GM18517 (cell line): ENCODE measurements around the gene DPF3.
"Not testable (repeated sequence)": the region's sequence is repeated elsewhere in the genome, so short reads cannot be mapped to it uniquely, and the experiment has no call there.

Experiments used
- ATAC-seq: cut with Tn5 transposase; IDR thresholded peaks from one replicate; pipeline ENCODE4 v1.9.1; 2021; ENCODE audit warnings: mild to moderate bottlenecking, moderate library complexity; ENCODE audit not compliant: unreplicated experiment

Gene DPF3

GRCh38 chr14:72775923-72776554 lies 117.9 kb downstream of the DPF3 start:
- ATAC-seq, result no peak

- ATAC-seq, result no peak
Observed at GRCh38 chr14:72774894-72775620, 118.8 kb downstream of the DPF3 start.

- no peak for ATAC-seq
Observed at GRCh38 chr14:72774141-72774540, 119.8 kb downstream of the DPF3 start.

- no peak for ATAC-seq
Observed at GRCh38 chr14:72771561-72771960, 122.3 kb downstream of the DPF3 start.

- no peak for ATAC-seq
Observed at GRCh38 chr14:72766296-72766695, 127.6 kb downstream of the DPF3 start.

- no peak for ATAC-seq
Observed at GRCh38 chr14:72763892-72764291, 130.0 kb downstream of the DPF3 start.

- no peak for ATAC-seq
Observed at GRCh38 chr14:72759670-72760069, 134.2 kb downstream of the DPF3 start.

GRCh38 chr14:72758993-72759392 lies 134.9 kb downstream of the DPF3 start:
- ATAC-seq, result no peak

GRCh38 chr14:72758420-72758819 lies 135.5 kb downstream of the DPF3 start:
- no peak for ATAC-seq

GRCh38 chr14:72756967-72757366 lies 136.9 kb downstream of the DPF3 start:
- ATAC-seq, result no peak

- no peak for ATAC-seq
Observed at GRCh38 chr14:72755766-72756165, 138.1 kb downstream of the DPF3 start.

- no peak for ATAC-seq
Observed at GRCh38 chr14:72754949-72755348, 139.0 kb downstream of the DPF3 start.

- no peak for ATAC-seq
Observed at GRCh38 chr14:72753879-72754400, 140.0 kb downstream of the DPF3 start.

GRCh38 chr14:72753044-72753710 lies 140.7 kb downstream of the DPF3 start:
- no peak for ATAC-seq

- no peak for ATAC-seq
Observed at GRCh38 chr14:72752034-72752412, 141.9 kb downstream of the DPF3 start.

- no peak for ATAC-seq
Observed at GRCh38 chr14:72751276-72752033, 142.4 kb downstream of the DPF3 start.

GRCh38 chr14:72748921-72749320 lies 145.0 kb downstream of the DPF3 start:
- ATAC-seq, result not testable (repeated sequence)

- ATAC-seq, result no peak
Observed at GRCh38 chr14:72747652-72748051, 146.2 kb downstream of the DPF3 start.

- ATAC-seq, result no peak
Observed at GRCh38 chr14:72745991-72746980, 147.6 kb downstream of the DPF3 start.

GRCh38 chr14:72745546-72745945 lies 148.4 kb downstream of the DPF3 start:
- no peak for ATAC-seq
